GM23338 (cell line): Measurements from ENCODE around the gene FBXO41.

ENCODE experiments used
- CTCF ChIP-seq, 2 experiments: fragments of 200-600 bp in 1 of 2; sonication (generic) in 1 of 2; conservative IDR thresholded peaks; 2 replicates each; pipeline versions ENCODE4 v1.5.1 to v1.6.1; 2016 to 2017; ENCODE audit warnings: antibody characterized with exemption in 2 of 2, low read depth in 2 of 2, mild to moderate bottlenecking in 2 of 2, moderate library complexity in 1 of 2
- EZH2 ChIP-seq: fragments of 200-600 bp; sonication (generic); IDR thresholded peaks from one replicate; pipeline ENCODE4 v1.8.0; 2017; ENCODE audit warnings: antibody characterized with exemption, mild to moderate bottlenecking, low read depth; ENCODE audit not compliant: unreplicated experiment
- EZH2phosphoT487 ChIP-seq: fragments of 200-600 bp; sonication (generic); IDR thresholded peaks from one replicate; pipeline ENCODE4 v1.8.1; 2018; ENCODE audit warnings: antibody characterized with exemption; ENCODE audit not compliant: unreplicated experiment
- POLR2AphosphoS5 ChIP-seq: IDR thresholded peaks from 2 replicates; pipeline ENCODE4 v1.6.1; 2016; ENCODE audit warnings: antibody characterized with exemption, low read depth
- REST ChIP-seq: IDR thresholded peaks from one replicate; pipeline ENCODE4 v1.6.1; 2018; ENCODE audit warnings: antibody characterized with exemption; ENCODE audit not compliant: unreplicated experiment
- STAT1 ChIP-seq: IDR thresholded peaks from one replicate; pipeline ENCODE4 v1.6.1; 2016; ENCODE audit warnings: antibody characterized with exemption; ENCODE audit not compliant: unreplicated experiment
- ZNF462 ChIP-seq: fragments of 250-450 bp; sonication (Bioruptor Pico); IDR thresholded peaks from 2 replicates; pipeline ENCODE4 v1.5.0; 2020; ENCODE audit warnings: mild to moderate bottlenecking, moderate library complexity

GRCh38 chr2:73291461-73292315 lies 7.4 kb upstream of the FBXO41 start:
- TF ChIP-seq CTCF (conservative IDR thresholded peaks at IDR 0.05; ENCODE audit: low read depth in 2 of 2) (peak; percentile 30 to 50), STAT1 (no peak), REST (no peak), EZH2phosphoT487 (peak; percentile 80), POLR2AphosphoS5 (no peak), EZH2 (no peak), ZNF462 (CRISPR knock-in tag) (no peak)
